MCF 10A (cell line): ENCODE measurements around the gene GGNBP2. TPM values are rescaled to one million over a fixed set of nuclear protein-coding genes. Genes with fewer than 3 reads are reported as not detected.

Experiments used
- BruUV-seq: library from RNA; stranded (reverse); fragments of 400-500 nt; replicated peaks from 2 replicates; lab custom pipeline; 2021; lab: Mats Ljungman, UMichigan
- CTCF ChIA-PET: fragments of 300-600 bp; sonication (Branson Sonifier 250); formaldehyde crosslinking; extraction: SDS; loops from one replicate; lab custom pipeline; 2021; ENCODE audit warnings: antibody characterized with exemption, inconsistent platforms; lab: Yijun Ruan, JAX
- POLR2A ChIA-PET: fragments of 300-600, 350-650 bp; sonication (Branson Sonifier 250); formaldehyde crosslinking; extraction: SDS; loops from one replicate; lab custom pipeline; 2020; ENCODE audit warnings: antibody characterized with exemption, inconsistent platforms; lab: Yijun Ruan, JAX
- DNase-seq: peaks from one replicate; pipeline ENCODE4 v3.0.0-alpha.2; 2018; ENCODE audit not compliant: unreplicated experiment
- H3K27ac Mint-ChIP-seq: one replicate; pipeline ENCODE4 v1.8.0; 2022; ENCODE audit warnings: mild to moderate bottlenecking, low read depth, mixed read lengths; ENCODE audit not compliant: unreplicated experiment
- H3K27me3 Mint-ChIP-seq: one replicate; pipeline ENCODE4 v1.8.0; 2022; ENCODE audit warnings: mixed read lengths; ENCODE audit not compliant: insufficient read depth, unreplicated experiment
- H3K36me3 Mint-ChIP-seq: one replicate; pipeline ENCODE4 v1.8.0; 2022; ENCODE audit warnings: mild to moderate bottlenecking, moderate library complexity, mixed read lengths; ENCODE audit not compliant: insufficient read depth, unreplicated experiment
- H3K4me1 Mint-ChIP-seq: one replicate; pipeline ENCODE4 v1.8.0; 2022; ENCODE audit warnings: mixed read lengths; ENCODE audit not compliant: insufficient read depth, unreplicated experiment
- H3K4me3 Mint-ChIP-seq: one replicate; pipeline ENCODE4 v1.8.0; 2022; ENCODE audit warnings: mild to moderate bottlenecking, moderate library complexity, mixed read lengths; ENCODE audit not compliant: unreplicated experiment
- H3K9me3 Mint-ChIP-seq: one replicate; pipeline ENCODE4 v1.8.0; 2022; ENCODE audit warnings: mixed read lengths; ENCODE audit not compliant: unreplicated experiment
- CTCF ChIP-seq: fragments of 200-600 bp; IDR thresholded peaks from one replicate; pipeline ENCODE4 v1.8.0; 2022; ENCODE audit warnings: antibody characterized with exemption, mild to moderate bottlenecking; ENCODE audit not compliant: unreplicated experiment
- intact Hi-C: fragments of 100-400 bp; cut with micrococcal nuclease; formaldehyde crosslinking; loops from 2 replicates; pipeline ENCODE4 v1.14.1; 2022
- total RNA-seq: library from RNA; stranded (reverse); gene quantifications from 2 replicates; pipeline ENCODE4 v1.2.3, GENCODE V29; 2022

Gene GGNBP2
- total RNA-seq, 1 experiment from 2014 or later: 88.7 TPM

GRCh38 chr17:36514856-36515255 lies 29.9 kb upstream of the GGNBP2 start:
- Mint-ChIP-seq H3K4me1 (no peaks in the 10 kb centered on the region), H3K27me3 (no peaks in the 10 kb centered on the region), H3K9me3 (no peaks in the 10 kb centered on the region), H3K27ac (peak overlapping the region; percentile 35), H3K4me3 (no peak overlapping the region), H3K36me3 (peaks cover 41% of the 10 kb centered on the region)
- POLR2A ChIA-PET: interaction anchor here (1.2 to 1.7 kb wide), 3 partner anchors 10 to 20 kb away, joined by 3 to 11 read pairs (median 4); partner anchors contain the start of genes MYO19 and PIGW
- CTCF ChIA-PET: interaction anchor here (0.8 to 1.0 kb wide), 2 partner anchors 19 to 36 kb away, joined by 3 read pairs; no protein-coding TSS in a partner anchor
- no peak for DNase-seq
- BruUV-seq: no TSS peak
- intact Hi-C loops: no loop called here
- TF ChIP-seq CTCF: no peak

GRCh38 chr17:36515837-36516236 lies 28.9 kb upstream of the GGNBP2 start:
- peaks cover 51% of the 10 kb centered on the region for H3K36me3 Mint-ChIP-seq
- intact Hi-C loops: no loop called here
- H3K4me3 Mint-ChIP-seq: no peak overlapping the region
- no peak overlapping the region for H3K27ac Mint-ChIP-seq
- TF ChIP-seq CTCF: no peak
- POLR2A ChIA-PET: interaction anchor here (0.8 to 1.7 kb wide), 3 partner anchors 12 to 30 kb away, joined by 4 to 11 read pairs (median 4); partner anchors contain the start of genes MYO19 and PIGW
- no peak for DNase-seq
- H3K9me3 Mint-ChIP-seq: no peaks in the 10 kb centered on the region
- no peaks in the 10 kb centered on the region for H3K27me3 Mint-ChIP-seq
- CTCF ChIA-PET: interaction anchor here (0.5 kb wide), 1 partner anchor 396 kb away, joined by 3 read pairs; no protein-coding TSS in a partner anchor
- H3K4me1 Mint-ChIP-seq: no peaks in the 10 kb centered on the region
- no TSS peak for BruUV-seq

- intact Hi-C loops: no loop called here
- no peak overlapping the region for H3K27ac Mint-ChIP-seq
- ChIA-PET POLR2A (interaction anchor here (3.7 kb wide), 1 partner anchor 12 kb away, joined by 10 read pairs; the partner anchor contains the start of genes MYO19 and PIGW), CTCF (interaction anchor here (0.8 kb wide), 1 partner anchor 11 kb away, joined by 3 read pairs; no protein-coding TSS in a partner anchor)
- no peak for DNase-seq
- BruUV-seq: no TSS peak
- TF ChIP-seq CTCF: no peak
- peaks cover 75% of the 10 kb centered on the region for H3K36me3 Mint-ChIP-seq
- no peaks in the 10 kb centered on the region for H3K9me3 Mint-ChIP-seq
- no peak overlapping the region for H3K4me3 Mint-ChIP-seq
- H3K4me1 Mint-ChIP-seq: peaks cover 5% of the 10 kb centered on the region
- H3K27me3 Mint-ChIP-seq: no peaks in the 10 kb centered on the region
Observed at GRCh38 chr17:36523113-36523512, 21.6 kb upstream of the GGNBP2 start.

GRCh38 chr17:36524428-36524876 lies 20.3 kb upstream of the GGNBP2 start:
- intact Hi-C loops: no loop called here
- no TSS peak for BruUV-seq
- Mint-ChIP-seq H3K27ac (no peak overlapping the region), H3K9me3 (no peaks in the 10 kb centered on the region), H3K27me3 (no peaks in the 10 kb centered on the region), H3K4me3 (no peak overlapping the region), H3K36me3 (peaks cover 70% of the 10 kb centered on the region), H3K4me1 (peaks cover 11% of the 10 kb centered on the region)
- no peak for DNase-seq
- TF ChIP-seq CTCF: no peak
- POLR2A ChIA-PET: interaction anchor here (0.7 to 3.7 kb wide), 5 partner anchors 9 to 26 kb away, joined by 3 to 10 read pairs (median 6); partner anchors contain the start of genes MYO19 and PIGW
- CTCF ChIA-PET: interaction anchor here (0.8 kb wide), 1 partner anchor 10 kb away, joined by 6 read pairs; the partner anchor contains the start of genes MYO19 and PIGW
